HG03575 (cell line): Measurements from ENCODE around the gene BRI3BP.

Experiments
- ATAC-seq: cut with Tn5 transposase; IDR thresholded peaks from one replicate; pipeline ENCODE4 v1.9.1; 2021; ENCODE audit not compliant: unreplicated experiment, insufficient number of reproducible peaks, low FRiP score; ENCODE audit errors: extremely low read depth

The BRI3BP gene, protein sequence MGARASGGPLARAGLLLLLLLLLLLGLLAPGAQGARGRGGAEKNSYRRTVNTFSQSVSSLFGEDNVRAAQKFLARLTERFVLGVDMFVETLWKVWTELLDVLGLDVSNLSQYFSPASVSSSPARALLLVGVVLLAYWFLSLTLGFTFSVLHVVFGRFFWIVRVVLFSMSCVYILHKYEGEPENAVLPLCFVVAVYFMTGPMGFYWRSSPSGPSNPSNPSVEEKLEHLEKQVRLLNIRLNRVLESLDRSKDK

DNA sequence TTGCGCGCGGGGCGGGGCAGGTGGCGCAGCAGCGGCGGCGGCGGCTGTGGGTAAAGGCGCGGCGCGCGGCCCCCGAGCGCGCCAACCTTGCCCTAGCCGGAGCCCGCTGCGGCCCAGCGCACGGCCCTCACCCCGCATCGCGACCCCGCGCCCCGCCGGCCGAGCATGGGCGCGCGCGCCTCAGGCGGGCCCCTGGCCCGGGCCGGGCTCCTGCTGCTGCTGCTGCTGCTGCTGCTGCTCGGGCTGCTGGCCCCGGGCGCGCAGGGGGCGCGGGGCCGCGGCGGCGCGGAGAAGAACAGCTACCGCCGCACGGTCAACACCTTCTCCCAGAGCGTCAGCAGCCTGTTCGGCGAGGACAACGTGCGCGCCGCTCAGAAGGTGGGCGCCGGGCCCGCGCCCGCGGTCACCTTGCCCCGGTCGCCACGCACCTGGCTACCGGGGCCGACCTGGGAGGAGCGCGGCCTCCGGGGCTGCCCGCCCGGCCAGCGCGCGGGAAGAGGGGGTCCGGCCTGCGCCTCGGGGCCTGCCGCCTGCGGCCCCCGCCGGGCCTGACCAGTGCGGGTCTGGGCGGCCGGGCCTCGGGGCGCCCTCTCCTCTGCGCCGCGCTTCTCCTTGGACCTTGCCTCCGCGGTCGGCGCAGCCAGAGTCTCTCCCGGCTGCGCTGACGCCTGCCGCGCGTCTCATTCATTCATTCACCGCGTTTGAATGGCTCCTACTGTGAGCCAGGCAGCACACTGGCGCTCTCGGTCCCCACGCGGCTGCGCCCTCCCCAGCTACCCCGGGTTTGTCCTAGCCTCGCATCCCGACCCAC, at the start of gene BRI3BP:
Gene BRI3BP, plus strand, starts transcription at position 20 of the 811 bp plus-strand sequence. Its CDS starts 146 bp downstream, at position 166.
- ATAC-seq = no peak

GRCh38 chr12:124946447-124946793, 47.0 kb upstream of the BRI3BP start:
- no peak for ATAC-seq

- no peak for ATAC-seq
Observed at GRCh38 chr12:124947013-124947412, 46.4 kb upstream of the BRI3BP start.

GRCh38 chr12:124947561-124948398, 45.7 kb upstream of the BRI3BP start:
- ATAC-seq = no peak

- ATAC-seq = no peak
Observed at GRCh38 chr12:124949066-124949465, 44.4 kb upstream of the BRI3BP start.

- ATAC-seq = no peak
Observed at GRCh38 chr12:124949779-124950728, 43.4 kb upstream of the BRI3BP start.

DNA sequence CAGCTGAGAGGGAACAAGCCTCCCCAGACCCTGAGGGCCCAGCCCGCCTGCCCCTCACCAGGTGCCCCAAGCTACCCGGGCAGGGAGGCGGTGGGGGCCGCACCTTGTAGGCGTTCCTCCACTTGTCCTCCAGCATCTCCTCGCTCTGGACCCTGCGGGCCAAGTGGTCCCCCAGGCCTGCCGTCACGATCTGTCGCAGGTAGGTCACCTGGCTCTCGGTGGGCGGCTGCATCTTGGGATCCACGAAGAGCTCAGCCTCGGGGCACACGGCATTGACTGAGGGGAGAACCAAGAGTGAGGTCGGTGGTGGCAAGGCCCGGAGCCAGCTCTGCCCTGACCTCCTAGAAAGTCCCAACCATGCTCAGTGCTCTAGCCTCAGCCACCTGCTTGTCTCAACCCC, 41.1 kb upstream of the BRI3BP start:
- no peak for ATAC-seq

DNA sequence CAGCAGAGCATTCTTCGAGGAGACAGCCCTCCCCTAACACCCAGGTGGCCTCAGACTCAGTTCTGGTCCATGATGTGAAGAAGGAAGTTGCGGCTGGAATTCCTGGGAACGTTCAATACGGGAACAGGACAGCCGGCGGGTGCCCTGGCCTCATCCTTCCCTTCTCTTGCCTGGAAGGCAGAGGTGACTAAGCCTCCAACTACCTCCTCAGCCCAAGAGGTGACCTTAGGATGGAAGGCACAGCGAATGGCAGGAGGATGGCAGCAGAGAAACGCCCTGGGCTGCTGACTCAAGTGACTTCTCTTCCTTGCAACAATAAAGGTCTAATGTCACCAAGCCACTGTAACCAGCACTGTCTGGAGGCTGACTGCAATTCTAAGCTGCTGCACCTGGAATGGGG, 40.6 kb upstream of the BRI3BP start:
- ATAC-seq = no peak

GRCh38 chr12:124953689-124954405, 39.6 kb upstream of the BRI3BP start:
- no peak for ATAC-seq

GRCh38 chr12:124954771-124955170, 38.7 kb upstream of the BRI3BP start:
- ATAC-seq = no peak

DNA sequence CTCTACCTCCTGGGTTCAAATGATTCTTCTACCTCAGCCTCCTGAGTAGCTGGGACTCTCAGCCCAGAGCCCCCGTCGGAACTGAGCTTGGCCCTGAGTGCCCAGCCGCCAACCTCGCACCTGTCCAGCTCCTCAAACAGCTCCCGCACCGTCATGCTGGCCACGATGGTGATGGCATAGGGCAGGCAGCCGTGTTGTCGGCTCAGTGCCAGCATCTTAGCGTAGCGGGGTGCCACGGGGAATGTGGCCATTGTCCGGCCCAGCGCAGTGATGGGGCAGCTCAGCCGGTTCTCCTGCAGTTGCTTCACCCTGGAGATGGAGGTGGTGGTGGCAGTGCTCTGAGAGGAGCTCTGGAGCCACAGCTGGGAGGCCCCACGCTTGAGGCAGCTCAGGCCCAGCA, 36.9 kb upstream of the BRI3BP start:
- ATAC-seq = no peak

GRCh38 chr12:124961055-124961454, 32.4 kb upstream of the BRI3BP start:
- no peak for ATAC-seq

- no peak for ATAC-seq
Observed at GRCh38 chr12:124963211-124963610, 30.2 kb upstream of the BRI3BP start.

DNA sequence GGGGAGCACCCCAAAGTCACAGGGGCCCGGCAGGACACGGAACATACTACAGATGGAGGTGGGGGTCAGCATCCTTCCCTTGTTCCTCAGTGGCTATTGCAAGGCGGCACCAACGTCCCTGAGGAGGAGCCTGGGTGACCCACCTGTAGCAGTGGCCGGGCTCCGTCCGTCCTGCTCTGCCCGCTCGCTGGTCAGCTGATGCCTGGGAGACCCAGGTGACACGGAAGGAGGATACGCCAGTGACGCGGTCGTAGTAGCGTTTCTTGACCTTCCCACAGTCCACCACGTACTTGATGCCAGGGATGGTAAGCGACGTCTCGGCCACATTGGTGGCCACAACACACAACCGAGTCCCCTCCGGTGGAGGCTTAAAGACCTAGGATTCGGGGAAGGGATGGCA, 29.2 kb upstream of the BRI3BP start:
- ATAC-seq = no peak

GRCh38 chr12:124964836-124965462, 28.5 kb upstream of the BRI3BP start:
- no peak for ATAC-seq

DNA sequence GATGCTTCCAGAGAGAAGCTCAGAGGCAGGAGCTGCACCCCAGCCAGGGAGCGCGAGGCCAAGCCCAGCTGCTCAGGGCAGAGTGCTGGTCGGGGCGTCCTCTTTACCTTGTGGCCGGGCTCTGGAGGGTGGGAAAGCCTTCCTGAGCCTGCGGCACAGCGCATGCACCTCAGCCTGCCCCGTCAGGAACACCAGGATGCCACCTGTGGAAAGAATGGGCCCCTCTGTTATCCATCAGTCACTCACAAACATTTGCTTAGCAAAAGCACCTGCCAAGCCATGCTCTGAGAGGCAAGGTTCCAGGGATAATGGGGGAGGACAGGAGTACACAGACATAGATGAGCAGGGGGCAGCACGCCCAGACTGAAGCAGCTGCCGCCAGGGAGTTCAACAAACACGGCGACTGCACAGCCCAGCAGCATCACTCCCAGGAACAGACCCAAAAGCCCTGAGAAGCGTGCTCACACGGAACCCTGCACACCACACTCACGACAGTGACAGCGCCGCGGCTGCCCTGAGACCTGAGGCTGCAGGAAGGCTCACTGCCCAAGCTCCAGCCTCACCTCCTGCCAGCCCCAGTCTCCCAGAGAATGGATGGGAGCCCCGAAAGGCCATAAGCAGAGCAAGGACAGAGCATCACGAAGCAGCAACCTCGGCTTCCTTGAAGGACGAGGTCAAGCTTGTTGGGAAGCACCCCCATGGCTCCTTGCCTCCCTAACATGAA, 26.3 kb upstream of the BRI3BP start:
- ATAC-seq = no peak

GRCh38 chr12:124968656-124969055, 24.8 kb upstream of the BRI3BP start:
- ATAC-seq = no peak
